ENCODE results near the gene MED9. TPM values are rescaled to one million over a fixed set of nuclear protein-coding genes. Genes with fewer than 3 reads are reported as not detected.

Gene MED9
- total RNA-seq, 4 donors from 2014 or later, result 3.2 to 17.4 (median 13.4) TPM

DNA sequence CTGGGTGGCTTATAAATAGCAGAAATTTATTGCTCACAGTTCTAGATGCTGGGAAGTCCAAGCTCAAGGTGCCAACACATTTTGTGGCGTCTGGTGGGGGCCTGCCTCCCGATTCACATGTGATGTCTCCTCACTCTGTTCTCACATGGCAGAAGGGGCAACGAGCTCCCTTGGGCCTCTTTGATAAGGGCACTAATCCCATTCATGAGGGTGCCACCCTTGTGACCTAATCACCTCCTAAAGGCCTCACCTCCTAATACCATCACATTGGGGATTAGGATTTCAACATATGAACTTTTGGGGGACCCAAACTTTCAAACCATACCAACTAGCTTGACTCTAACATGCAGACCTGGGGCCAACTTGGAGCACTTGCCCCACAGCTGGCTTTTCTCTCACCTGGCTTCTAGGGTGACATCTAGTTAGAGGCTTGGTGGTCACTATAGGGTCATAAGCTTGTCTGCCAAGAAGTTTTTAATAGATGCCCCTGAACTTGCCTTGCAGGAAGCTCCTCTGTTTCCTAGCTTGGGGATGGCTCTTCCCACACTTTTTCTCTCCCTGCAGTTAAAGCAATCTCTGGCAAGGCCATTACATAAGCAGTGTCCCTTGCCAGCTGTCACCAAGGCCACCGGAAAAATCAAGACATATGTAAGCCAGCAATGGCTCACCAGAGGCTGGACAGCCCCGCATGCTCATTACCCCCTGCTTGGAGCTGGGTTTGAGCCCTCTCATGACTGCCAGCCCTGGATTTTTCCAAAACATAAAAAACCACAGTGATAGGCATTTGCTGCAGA lies 8.4 kb upstream of the MED9 start:
- Histone ChIP-seq H3K4me1 (no peaks in the 10 kb centered on the region), H3K9me3 (no peaks in the 10 kb centered on the region), H3K27me3 (no peaks in the 10 kb centered on the region), H3K4me3 (no peak overlapping the region), H3K27ac (no peak overlapping the region), H3K36me3 (no peaks in the 10 kb centered on the region)
- intact Hi-C loops (cut with DNase I; ENCODE audit: low total_unique reads), result no loop called here
- no peak for DNase-seq
- TF ChIP-seq POLR2A (IDR thresholded peaks at IDR 0.05) (no peak), CTCF (IDR thresholded peaks at IDR 0.05) (no peak)

- Histone ChIP-seq H3K36me3 (no peaks in the 10 kb centered on the region), H3K27ac (no peak overlapping the region), H3K4me3 (no peak overlapping the region), H3K4me1 (no peaks in the 10 kb centered on the region), H3K27me3 (no peaks in the 10 kb centered on the region), H3K9me3 (no peaks in the 10 kb centered on the region)
- no peak for DNase-seq
- TF ChIP-seq CTCF (IDR thresholded peaks at IDR 0.05), result no peak
- TF ChIP-seq POLR2A (IDR thresholded peaks at IDR 0.05), result no peak
- intact Hi-C loops (cut with DNase I; ENCODE audit: low total_unique reads), result no loop called here
Measured at GRCh38 chr17:17469358-17469757, 7.4 kb upstream of the MED9 start.

GRCh38 chr17:17469996-17470395 lies 6.8 kb upstream of the MED9 start:
- no peak overlapping the region for H3K4me3 ChIP-seq
- H3K36me3 ChIP-seq, result no peaks in the 10 kb centered on the region
- intact Hi-C loops (cut with DNase I; ENCODE audit: low total_unique reads), result no loop called here
- no peaks in the 10 kb centered on the region for H3K4me1 ChIP-seq
- no peaks in the 10 kb centered on the region for H3K27me3 ChIP-seq
- TF ChIP-seq POLR2A (IDR thresholded peaks at IDR 0.05) (no peak), CTCF (IDR thresholded peaks at IDR 0.05) (no peak)
- H3K27ac ChIP-seq, result no peak overlapping the region
- DNase-seq, result no peak
- H3K9me3 ChIP-seq, result no peaks in the 10 kb centered on the region

GRCh38 chr17:17472333-17472920 lies 4.4 kb upstream of the MED9 start:
- TF ChIP-seq POLR2A (IDR thresholded peaks at IDR 0.05) (no peak), CTCF (IDR thresholded peaks at IDR 0.05) (no peak)
- no peaks in the 10 kb centered on the region for H3K36me3 ChIP-seq
- no peaks in the 10 kb centered on the region for H3K27me3 ChIP-seq
- DNase-seq, result no peak
- H3K4me3 ChIP-seq, result no peak overlapping the region
- intact Hi-C loops (cut with DNase I; ENCODE audit: low total_unique reads), result no loop called here
- H3K9me3 ChIP-seq, result no peaks in the 10 kb centered on the region
- H3K27ac ChIP-seq, result no peak overlapping the region
- peaks cover 0 to 6% of the 10 kb centered on the region in 2 donors for H3K4me1 ChIP-seq

GRCh38 chr17:17474341-17474740 lies 2.5 kb upstream of the MED9 start:
- H3K4me1 ChIP-seq, result peaks cover 0 to 18% of the 10 kb centered on the region in 2 donors
- H3K27ac ChIP-seq, result no peak overlapping the region
- intact Hi-C loops (cut with DNase I; ENCODE audit: low total_unique reads), result no loop called here
- no peaks in the 10 kb centered on the region for H3K36me3 ChIP-seq
- H3K4me3 ChIP-seq, result no peak overlapping the region
- no peaks in the 10 kb centered on the region for H3K27me3 ChIP-seq
- TF ChIP-seq CTCF (IDR thresholded peaks at IDR 0.05), result no peak
- TF ChIP-seq POLR2A (IDR thresholded peaks at IDR 0.05), result no peak
- no peak for DNase-seq
- H3K9me3 ChIP-seq, result no peaks in the 10 kb centered on the region
